ENCODE data around the gene STATH.
"Not testable (repeated sequence)": the region's sequence is repeated elsewhere in the genome, so short reads cannot be mapped to it uniquely, and the experiment has no call there.

DNA sequence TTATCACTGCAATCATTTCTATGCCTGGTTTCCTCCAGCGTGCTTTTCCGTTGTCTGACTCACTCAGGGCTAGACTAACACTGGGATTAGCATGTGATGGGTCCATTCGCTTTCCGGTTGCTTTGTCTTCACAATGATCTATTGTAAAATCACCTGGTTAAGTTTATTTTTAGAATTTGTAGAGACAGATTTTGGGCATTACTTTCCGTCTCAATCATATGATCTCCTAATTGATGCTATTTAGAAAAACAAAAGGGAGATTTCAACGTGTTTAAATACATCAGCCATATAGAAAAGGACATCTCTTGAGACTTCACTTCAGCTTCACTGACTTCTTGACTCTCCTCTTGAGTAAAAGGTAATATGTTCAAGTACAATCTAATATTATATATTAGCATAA, 54.4 kb downstream of the STATH start, which contains the start of gene HTN1:
- TF ChIP-seq, protein P1, sequence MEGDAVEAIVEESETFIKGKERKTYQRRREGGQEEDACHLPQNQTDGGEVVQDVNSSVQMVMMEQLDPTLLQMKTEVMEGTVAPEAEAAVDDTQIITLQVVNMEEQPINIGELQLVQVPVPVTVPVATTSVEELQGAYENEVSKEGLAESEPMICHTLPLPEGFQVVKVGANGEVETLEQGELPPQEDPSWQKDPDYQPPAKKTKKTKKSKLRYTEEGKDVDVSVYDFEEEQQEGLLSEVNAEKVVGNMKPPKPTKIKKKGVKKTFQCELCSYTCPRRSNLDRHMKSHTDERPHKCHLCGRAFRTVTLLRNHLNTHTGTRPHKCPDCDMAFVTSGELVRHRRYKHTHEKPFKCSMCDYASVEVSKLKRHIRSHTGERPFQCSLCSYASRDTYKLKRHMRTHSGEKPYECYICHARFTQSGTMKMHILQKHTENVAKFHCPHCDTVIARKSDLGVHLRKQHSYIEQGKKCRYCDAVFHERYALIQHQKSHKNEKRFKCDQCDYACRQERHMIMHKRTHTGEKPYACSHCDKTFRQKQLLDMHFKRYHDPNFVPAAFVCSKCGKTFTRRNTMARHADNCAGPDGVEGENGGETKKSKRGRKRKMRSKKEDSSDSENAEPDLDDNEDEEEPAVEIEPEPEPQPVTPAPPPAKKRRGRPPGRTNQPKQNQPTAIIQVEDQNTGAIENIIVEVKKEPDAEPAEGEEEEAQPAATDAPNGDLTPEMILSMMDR (conservative IDR thresholded peaks at IDR 0.05; ENCODE audit: low read length) = not testable (repeated sequence)
- TF ChIP-seq EZH2phosphoT487 (IDR thresholded peaks at IDR 0.05; ENCODE audit: borderline replicate concordance) = not testable (repeated sequence)
